Endothelial cell of umbilical vein (primary cell): ENCODE results near the gene RTN4. TPM values are rescaled to one million over a fixed set of nuclear protein-coding genes. Genes with fewer than 3 reads are reported as not detected.

Experiments used
- BruUV-seq: library from RNA; stranded (reverse); fragments of 400-500 nt; replicated peaks from 2 replicates; lab custom pipeline; 2021; lab: Mats Ljungman, UMichigan
- CTCF ChIA-PET: fragments of 300-600, 350-600 bp; sonication (Branson Sonifier 250); formaldehyde crosslinking; loops from one replicate; lab custom pipeline; 2021; ENCODE audit warnings: antibody characterized with exemption, inconsistent platforms; lab: Charles Lee
- POLR2A ChIA-PET: fragments of 300-600, 350-600 bp; sonication (Branson Sonifier 250); formaldehyde crosslinking; loops from one replicate; lab custom pipeline; 2021; ENCODE audit warnings: antibody characterized with exemption, inconsistent platforms; lab: Charles Lee
- DNase-seq: peaks from one replicate; pipeline ENCODE4 v3.0.0-alpha.2; 2011; ENCODE audit warnings: low read depth, low spot score
- FAIRE-seq: peaks from 2 replicates; lab custom pipeline; 2011; peaks lifted over from hg19 to GRCh38; lab: Jason Lieb, UNC
- H2AFZ ChIP-seq: 2 replicates; pipeline ENCODE4 v1.6.0; 2012; ENCODE audit warnings: low read depth, low read length, control low read depth, inconsistent platforms
- H3K27ac ChIP-seq: 2 replicates; pipeline ENCODE4 v1.5.1; 2011; ENCODE audit warnings: low read depth, mild to moderate bottlenecking, control low read depth, low read length, moderate library complexity; ENCODE audit not compliant: insufficient read depth
- H3K27me3 ChIP-seq, 2 experiments: 2 replicates each; pipeline versions ENCODE4 v1.6.0 to v1.6.1; 2011; ENCODE audit warnings: low read length in 2 of 2, mixed read lengths in 1 of 2; ENCODE audit not compliant: control insufficient read depth in 2 of 2, insufficient read depth in 2 of 2
- H3K36me3 ChIP-seq, 2 experiments: 2 replicates in 1 of 2; 3 replicates in 1 of 2; pipeline ENCODE4 v1.5.1; 2011; ENCODE audit warnings: low read length in 2 of 2, mild to moderate bottlenecking in 1 of 2, moderate library complexity in 1 of 2; ENCODE audit not compliant: control insufficient read depth in 2 of 2, insufficient read depth in 2 of 2; ENCODE audit errors: extremely low read depth in 1 of 2
- H3K4me1 ChIP-seq: 3 replicates; pipeline ENCODE4 v1.5.1; 2011; ENCODE audit warnings: mild to moderate bottlenecking, low read length; ENCODE audit not compliant: control insufficient read depth, insufficient read depth; ENCODE audit errors: extremely low read depth
- H3K4me2 ChIP-seq: 2 replicates; pipeline ENCODE4 v1.6.1; 2011; ENCODE audit warnings: low read length, control low read depth, mixed read lengths; ENCODE audit not compliant: insufficient read depth
- H3K4me3 ChIP-seq, 3 experiments: fragments of 200-600 bp in 1 of 3; sonication (generic), shearing (Covaris generic) in 1 of 3; replicated peaks in 1 of 3; 2 replicates each; pipeline ENCODE4 v1.5.1; 2011 to 2016; ENCODE audit warnings: control low read depth in 3 of 3, low read length in 3 of 3, mild to moderate bottlenecking in 2 of 3, inconsistent platforms in 1 of 3, low read depth in 1 of 3, moderate library complexity in 1 of 3; ENCODE audit not compliant: insufficient read depth in 1 of 3
- H3K79me2 ChIP-seq: 2 replicates; pipeline ENCODE4 v1.6.0; 2012; ENCODE audit warnings: low read length, inconsistent platforms; ENCODE audit not compliant: control insufficient read depth, insufficient read depth
- H3K9ac ChIP-seq: replicated peaks from 2 replicates; pipeline ENCODE3; 2011; ENCODE audit warnings: low read length, control low read depth; ENCODE audit not compliant: insufficient read depth; ENCODE audit errors: extremely low read depth
- H3K9me1 ChIP-seq: replicated peaks from 3 replicates; pipeline ENCODE4 v1.6.0; 2011; ENCODE audit warnings: mild to moderate bottlenecking, low read length; ENCODE audit not compliant: control insufficient read depth, insufficient read depth; ENCODE audit errors: extremely low read depth
- H3K9me3 ChIP-seq: replicated peaks from 2 replicates; pipeline ENCODE4 v1.5.1; 2012; ENCODE audit warnings: low read length, inconsistent platforms; ENCODE audit not compliant: control insufficient read depth, insufficient read depth
- H4K20me1 ChIP-seq: replicated peaks from 2 replicates; pipeline ENCODE3; 2011; ENCODE audit warnings: mild to moderate bottlenecking, low read length; ENCODE audit not compliant: control insufficient read depth, insufficient read depth; ENCODE audit errors: extremely low read depth
- EZH2 ChIP-seq: IDR thresholded peaks from 2 replicates; pipeline ENCODE4 v1.6.1; 2012; ENCODE audit warnings: borderline replicate concordance, low read depth, mild to moderate bottlenecking, moderate library complexity, low read length, inconsistent platforms; ENCODE audit not compliant: severe bottlenecking
- FOS ChIP-seq: IDR thresholded peaks from 2 replicates; pipeline ENCODE4 v1.6.1; 2011; ENCODE audit warnings: mild to moderate bottlenecking, low read length, moderate library complexity, borderline replicate concordance; ENCODE audit not compliant: insufficient read depth
- GATA2 ChIP-seq: IDR thresholded peaks from 2 replicates; pipeline ENCODE4 v1.7.0; 2011; ENCODE audit warnings: low read depth, mild to moderate bottlenecking, moderate library complexity, mixed read lengths, low read length; ENCODE audit not compliant: insufficient read length, insufficient read depth
- JUN ChIP-seq: IDR thresholded peaks from 2 replicates; pipeline ENCODE4 v1.6.1; 2011; ENCODE audit warnings: borderline replicate concordance, low read depth; ENCODE audit not compliant: insufficient read length, insufficient read depth
- MYC ChIP-seq: IDR thresholded peaks from one replicate; pipeline ENCODE4 v1.6.1; 2011; ENCODE audit warnings: mild to moderate bottlenecking, low read depth, low read length
- POLR2A ChIP-seq: IDR thresholded peaks from 2 replicates; pipeline ENCODE4 v1.6.1; 2012; ENCODE audit warnings: low read depth, mild to moderate bottlenecking, control low read depth, low read length
- POLR2AphosphoS5 ChIP-seq: IDR thresholded peaks from 2 replicates; pipeline ENCODE4 v1.6.1; 2012; ENCODE audit warnings: low read depth, mild to moderate bottlenecking, control low read depth, low read length, moderate library complexity; ENCODE audit not compliant: insufficient read depth
- dilution Hi-C: fragments of 300-500 bp; cut with MboI; formaldehyde crosslinking; loops from one replicate; pipeline ENCODE4 v1.15.0; 2019; ENCODE audit warnings: low sequenced_read_pairs; ENCODE audit not compliant: extremely low pct_ligation_motif_present
- intact Hi-C: fragments of 100-400 bp; cut with micrococcal nuclease; formaldehyde crosslinking; loops from one replicate; pipeline ENCODE4 v1.10.0; 2022
- polyA plus RNA-seq, 4 experiments: library from polyadenylated mRNA; depleted of rRNA in 3 of 4; stranded (reverse) in 3 of 4; unstranded in 1 of 4; fragments of >200 nt; gene quantifications; 2 replicates each; pipeline versions ENCODE4 v1.2.1 to v1.2.3, GENCODE V29; 2011 to 2012; ENCODE audit warnings: missing spikeins in 1 of 4
- total RNA-seq: library from RNA; stranded (reverse); gene quantifications from 2 replicates; pipeline ENCODE4 v1.2.3, GENCODE V29; 2021
- TF ChIP-seq, protein P1 (sequence below): IDR thresholded peaks from 2 replicates; pipeline ENCODE4 v1.6.1; 2011; ENCODE audit not compliant: insufficient read depth, insufficient read length
- TF ChIP-seq, protein P2 (sequence below), 2 donors: IDR thresholded peaks; 1 replicate in 1 of 2; 2 replicates in 1 of 2; pipeline ENCODE4 v1.5.1; 2011; ENCODE audit warnings: low read length in 2 of 2, mild to moderate bottlenecking in 2 of 2, moderate library complexity in 2 of 2, control low read depth in 1 of 2, inconsistent platforms in 1 of 2, low read depth in 1 of 2; ENCODE audit not compliant: insufficient read depth in 1 of 2; ENCODE audit errors: extremely low read depth in 1 of 2

Gene RTN4
- total and polyA plus RNA-seq, 2 donors (not counting 3 experiments of a cell fraction or from before 2014, with no cell fraction given), result 253 to 486 TPM

DNA sequence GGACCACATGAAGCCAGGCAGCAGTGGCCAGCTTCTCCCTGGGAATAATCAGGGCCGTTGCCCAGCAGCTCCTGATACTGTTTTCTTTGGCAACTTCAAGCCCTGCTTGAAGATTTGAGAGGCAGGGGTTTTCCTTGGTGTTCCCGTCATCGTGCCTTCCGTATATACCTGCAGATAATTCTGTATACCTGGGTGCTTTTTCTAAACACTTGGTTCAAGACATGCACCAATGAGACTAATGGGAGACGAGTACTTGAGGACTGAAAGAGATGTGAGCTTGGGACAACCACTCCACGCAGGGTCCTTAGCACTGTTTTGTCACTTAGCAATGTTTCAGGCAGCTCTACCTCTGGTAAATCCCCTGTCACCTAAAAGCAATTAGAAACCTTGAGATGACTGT lies 118.8 kb downstream of the RTN4 start:
- no peak overlapping the region for H3K4me2 ChIP-seq
- dilution Hi-C loops (no loop called here), intact Hi-C loops (no loop called here)
- H4K20me1 ChIP-seq, result no peaks in the 10 kb centered on the region
- H3K27me3 ChIP-seq, result peaks cover 7 to 10% of the 10 kb centered on the region in 2 experiments
- H3K9me3 ChIP-seq, result no peaks in the 10 kb centered on the region
- CTCF ChIA-PET, result interaction anchor here (0.7 to 1.3 kb wide), 5 partner anchors 10 to 32 kb away, joined by 3 to 5 read pairs (median 3); no protein-coding TSS in a partner anchor
- POLR2A ChIA-PET, result no interaction called here
- no peaks in the 10 kb centered on the region for H3K9me1 ChIP-seq
- no peak overlapping the region for H3K4me3 ChIP-seq
- no peak overlapping the region for H3K27ac ChIP-seq
- H3K9ac ChIP-seq, result no peak overlapping the region
- H3K4me1 ChIP-seq, result no peaks in the 10 kb centered on the region
- H3K36me3 ChIP-seq, result no peaks in the 10 kb centered on the region
- no peak for FAIRE-seq
- DNase-seq, result no peak
- no peak overlapping the region for H2AFZ ChIP-seq
- no TSS peak for BruUV-seq
- TF ChIP-seq, protein P1, sequence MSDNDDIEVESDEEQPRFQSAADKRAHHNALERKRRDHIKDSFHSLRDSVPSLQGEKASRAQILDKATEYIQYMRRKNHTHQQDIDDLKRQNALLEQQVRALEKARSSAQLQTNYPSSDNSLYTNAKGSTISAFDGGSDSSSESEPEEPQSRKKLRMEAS, result no peak
- no peak for TF ChIP-seq EZH2
- TF ChIP-seq FOS, result no peak
- TF ChIP-seq, protein P2, sequence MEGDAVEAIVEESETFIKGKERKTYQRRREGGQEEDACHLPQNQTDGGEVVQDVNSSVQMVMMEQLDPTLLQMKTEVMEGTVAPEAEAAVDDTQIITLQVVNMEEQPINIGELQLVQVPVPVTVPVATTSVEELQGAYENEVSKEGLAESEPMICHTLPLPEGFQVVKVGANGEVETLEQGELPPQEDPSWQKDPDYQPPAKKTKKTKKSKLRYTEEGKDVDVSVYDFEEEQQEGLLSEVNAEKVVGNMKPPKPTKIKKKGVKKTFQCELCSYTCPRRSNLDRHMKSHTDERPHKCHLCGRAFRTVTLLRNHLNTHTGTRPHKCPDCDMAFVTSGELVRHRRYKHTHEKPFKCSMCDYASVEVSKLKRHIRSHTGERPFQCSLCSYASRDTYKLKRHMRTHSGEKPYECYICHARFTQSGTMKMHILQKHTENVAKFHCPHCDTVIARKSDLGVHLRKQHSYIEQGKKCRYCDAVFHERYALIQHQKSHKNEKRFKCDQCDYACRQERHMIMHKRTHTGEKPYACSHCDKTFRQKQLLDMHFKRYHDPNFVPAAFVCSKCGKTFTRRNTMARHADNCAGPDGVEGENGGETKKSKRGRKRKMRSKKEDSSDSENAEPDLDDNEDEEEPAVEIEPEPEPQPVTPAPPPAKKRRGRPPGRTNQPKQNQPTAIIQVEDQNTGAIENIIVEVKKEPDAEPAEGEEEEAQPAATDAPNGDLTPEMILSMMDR (IDR thresholded peaks at IDR 0.05; ENCODE audit: extremely low read depth in 1 of 2, insufficient read depth in 1 of 2, low read depth in 1 of 2, low read length in 2 of 2), result no peak
- no peak for TF ChIP-seq MYC
- TF ChIP-seq GATA2, result no peak
- TF ChIP-seq JUN, result no peak
- TF ChIP-seq POLR2A, result no peak
- no peak for TF ChIP-seq POLR2AphosphoS5
- H3K79me2 ChIP-seq, result no peaks in the 10 kb centered on the region
